ENCODE results near the gene NR2F6.
"Not testable (repeated sequence)": the region's sequence is repeated elsewhere in the genome, so short reads cannot be mapped to it uniquely, and the experiment has no call there.

NR2F6 gene

GRCh38 chr19:17279436-17279835 lies 33.7 kb upstream of the NR2F6 start:
- Histone ChIP-seq H3K4me3 (ENCODE audit: low read length) (no peak overlapping the region), H3K4me1 (ENCODE audit: control insufficient read depth, insufficient read depth, low read length) (no peaks in the 10 kb centered on the region), H3K27ac (ENCODE audit: low read depth, low read length) (no peak overlapping the region), H3K27me3 (ENCODE audit: control insufficient read depth, insufficient read depth, low read length) (peaks cover 9% of the 10 kb centered on the region), H3K9ac (ENCODE audit: low read length) (no peak overlapping the region), H3K36me3 (ENCODE audit: control insufficient read depth, insufficient read depth, low read length) (peaks cover 13% of the 10 kb centered on the region)

DNA sequence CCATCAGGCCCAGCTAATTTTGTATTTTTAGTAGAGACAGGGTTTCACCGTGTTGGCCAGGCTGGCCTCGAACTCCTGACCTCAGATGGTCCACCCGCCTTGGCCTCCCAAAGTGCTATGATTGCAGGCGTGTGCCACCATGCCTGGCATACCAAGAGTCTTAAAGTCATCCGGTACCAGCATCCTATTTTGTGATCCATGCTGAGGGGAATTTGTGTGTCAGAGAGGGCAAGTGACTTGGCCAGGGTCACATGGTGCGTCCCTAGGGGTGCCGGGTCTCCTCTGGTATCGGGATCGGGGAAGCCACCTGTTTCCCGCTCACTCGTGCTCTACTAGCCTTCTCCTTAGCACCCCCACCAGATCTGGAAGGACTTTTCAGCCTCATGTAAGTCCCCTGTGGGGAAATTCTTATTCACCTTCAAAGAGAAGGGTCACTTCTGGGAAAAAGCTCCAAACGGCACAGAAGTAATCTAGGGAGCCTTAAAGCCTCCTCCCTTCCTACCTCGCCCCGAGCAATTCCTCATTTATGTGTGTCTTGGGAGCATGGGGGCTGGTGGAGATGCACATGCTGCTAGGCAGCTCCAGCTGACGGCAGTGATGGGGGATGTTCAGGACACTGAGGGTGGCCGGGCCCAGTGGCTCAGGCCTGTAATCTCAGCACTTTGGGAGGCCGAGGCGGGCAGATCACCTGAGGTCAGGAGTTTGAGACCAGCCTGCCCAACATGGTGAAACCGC lies 29.9 kb upstream of the NR2F6 start:
- Histone ChIP-seq H3K4me1 (ENCODE audit: control insufficient read depth, insufficient read depth, low read length) (no peaks in the 10 kb centered on the region), H3K9ac (ENCODE audit: low read length) (no peak overlapping the region), H3K36me3 (ENCODE audit: control insufficient read depth, insufficient read depth, low read length) (peaks cover 32% of the 10 kb centered on the region), H3K27me3 (ENCODE audit: control insufficient read depth, insufficient read depth, low read length) (no peaks in the 10 kb centered on the region), H3K27ac (ENCODE audit: low read depth, low read length) (no peak overlapping the region), H3K4me3 (ENCODE audit: low read length) (no peak overlapping the region)

DNA sequence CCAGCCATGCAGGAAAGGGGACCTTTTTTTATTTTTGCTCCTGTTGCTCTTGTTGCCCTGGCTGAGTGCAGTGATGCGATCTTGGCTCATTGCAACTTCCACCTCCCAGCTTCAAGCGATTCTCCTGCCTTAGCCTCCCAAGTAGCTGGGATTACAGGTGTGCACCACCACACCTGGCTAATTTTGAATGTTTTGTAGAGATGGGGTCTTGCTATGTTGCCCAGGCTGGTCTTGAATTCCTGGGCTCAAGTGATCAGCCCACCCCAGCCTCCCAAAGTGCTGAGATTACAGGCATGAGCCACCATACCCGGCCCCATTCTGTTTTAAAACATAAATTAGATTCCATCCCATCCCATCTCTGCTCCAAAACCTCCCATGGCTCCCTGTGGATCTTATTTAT lies 29.2 kb upstream of the NR2F6 start:
- H3K9ac ChIP-seq (ENCODE audit: low read length); H3K4me3 ChIP-seq (ENCODE audit: low read length); H3K27me3 ChIP-seq (ENCODE audit: control insufficient read depth, insufficient read depth, low read length); H3K4me1 ChIP-seq (ENCODE audit: control insufficient read depth, insufficient read depth, low read length); H3K27ac ChIP-seq (ENCODE audit: low read depth, low read length): not testable (repeated sequence)
- H3K36me3 ChIP-seq (ENCODE audit: control insufficient read depth, insufficient read depth, low read length): peaks cover 34% of the 10 kb centered on the region

- Histone ChIP-seq H3K4me3 (ENCODE audit: low read length) (no peak overlapping the region), H3K9ac (ENCODE audit: low read length) (no peak overlapping the region), H3K36me3 (ENCODE audit: control insufficient read depth, insufficient read depth, low read length) (peaks cover 16% of the 10 kb centered on the region), H3K27me3 (ENCODE audit: control insufficient read depth, insufficient read depth, low read length) (no peaks in the 10 kb centered on the region), H3K4me1 (ENCODE audit: control insufficient read depth, insufficient read depth, low read length) (peaks cover 6% of the 10 kb centered on the region), H3K27ac (ENCODE audit: low read depth, low read length) (no peak overlapping the region)
These were observed 23.0 kb upstream of the NR2F6 start for GRCh38 chr19:17268754-17269153.

GRCh38 chr19:17266975-17267788 lies 21.5 kb upstream of the NR2F6 start, which contains the start of gene BABAM1:
Gene BABAM1 (plus strand): TSS chr19:17267443. CDS start chr19:17268807, 1,364 bp downstream.
- H3K27me3 ChIP-seq (ENCODE audit: control insufficient read depth, insufficient read depth, low read length): no peaks in the 10 kb centered on the region
- H3K27ac ChIP-seq (ENCODE audit: low read depth, low read length): peak within 1 kb of the TSS; percentile 79
- H3K4me1 ChIP-seq (ENCODE audit: control insufficient read depth, insufficient read depth, low read length): peaks cover 6% of the 10 kb centered on the region
- H3K9ac ChIP-seq (ENCODE audit: low read length): peak within 1 kb of the TSS; percentile 97
- H3K4me3 ChIP-seq (ENCODE audit: low read length): peak within 1 kb of the TSS; percentile 99
- H3K36me3 ChIP-seq (ENCODE audit: control insufficient read depth, insufficient read depth, low read length): peaks cover 11% of the 10 kb centered on the region

GRCh38 chr19:17266589-17266974 lies 20.9 kb upstream of the NR2F6 start:
- peak overlapping the region; percentile 44 for H3K4me3 ChIP-seq (ENCODE audit: low read length)

DNA sequence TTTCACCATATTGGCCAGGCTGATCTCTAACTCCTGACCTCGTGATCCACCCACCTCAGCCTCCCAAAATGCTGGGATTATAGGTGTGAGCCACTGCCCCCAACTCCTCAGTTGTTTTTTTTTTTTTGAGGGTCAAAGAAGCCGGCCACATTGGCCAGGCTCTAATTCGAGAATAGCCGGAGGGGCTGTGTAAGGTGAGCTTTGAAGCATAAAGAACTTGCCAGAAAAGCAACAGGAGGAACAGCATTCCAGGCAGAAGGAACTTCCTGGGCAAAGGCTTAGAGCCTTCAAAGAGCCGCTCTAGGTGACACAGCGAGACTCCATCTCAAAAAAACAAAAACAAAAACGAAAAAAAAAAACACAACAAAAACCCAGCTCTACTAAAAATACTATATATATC lies 20.3 kb upstream of the NR2F6 start:
- peaks cover 6% of the 10 kb centered on the region for H3K4me1 ChIP-seq (ENCODE audit: control insufficient read depth, insufficient read depth, low read length)
- no peak overlapping the region for H3K4me3 ChIP-seq (ENCODE audit: low read length)
- peaks cover 2% of the 10 kb centered on the region for H3K36me3 ChIP-seq (ENCODE audit: control insufficient read depth, insufficient read depth, low read length)
- no peak overlapping the region for H3K27ac ChIP-seq (ENCODE audit: low read depth, low read length)
- no peak overlapping the region for H3K9ac ChIP-seq (ENCODE audit: low read length)
- no peaks in the 10 kb centered on the region for H3K27me3 ChIP-seq (ENCODE audit: control insufficient read depth, insufficient read depth, low read length)

More at GRCh38 chr19:17266589-17266974, 20.9 kb upstream of the NR2F6 start:
- Histone ChIP-seq H3K27ac (ENCODE audit: low read depth, low read length) (peak overlapping the region; percentile 79), H3K4me1 (ENCODE audit: control insufficient read depth, insufficient read depth, low read length) (peaks cover 6% of the 10 kb centered on the region), H3K36me3 (ENCODE audit: control insufficient read depth, insufficient read depth, low read length) (peaks cover 8% of the 10 kb centered on the region), H3K27me3 (ENCODE audit: control insufficient read depth, insufficient read depth, low read length) (no peaks in the 10 kb centered on the region), H3K9ac (ENCODE audit: low read length) (no peak overlapping the region)

DNA sequence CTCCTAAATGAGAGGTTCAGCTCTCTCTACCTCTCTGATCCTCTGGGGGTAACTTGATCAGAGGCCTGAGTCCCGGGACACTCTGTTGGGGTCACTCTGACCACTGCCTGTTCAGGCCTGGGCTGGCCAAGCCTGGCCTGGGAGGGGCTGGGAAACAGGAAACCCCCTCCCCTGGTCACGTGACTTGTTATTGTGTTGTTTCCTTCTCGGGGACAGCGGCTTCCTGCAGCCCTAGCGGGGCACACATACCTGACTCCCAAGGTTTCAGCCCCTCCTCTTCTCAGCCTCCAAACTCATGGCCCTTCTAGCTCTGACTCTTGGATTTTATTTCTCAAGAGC lies 18.9 kb upstream of the NR2F6 start, which contains the start of gene USHBP1:
USHBP1 (minus strand) TSS at position 105 of the 339 bp plus-strand sequence. CDS start 446 bp downstream, outside the sequence.
- Histone ChIP-seq H3K9ac (ENCODE audit: low read length) (no peak within 1 kb of the TSS), H3K4me1 (ENCODE audit: control insufficient read depth, insufficient read depth, low read length) (peaks cover 6% of the 10 kb centered on the region), H3K4me3 (ENCODE audit: low read length) (peak within 1 kb of the TSS; percentile 10), H3K27me3 (ENCODE audit: control insufficient read depth, insufficient read depth, low read length) (no peaks in the 10 kb centered on the region), H3K36me3 (ENCODE audit: control insufficient read depth, insufficient read depth, low read length) (no peaks in the 10 kb centered on the region), H3K27ac (ENCODE audit: low read depth, low read length) (no peak within 1 kb of the TSS)

DNA sequence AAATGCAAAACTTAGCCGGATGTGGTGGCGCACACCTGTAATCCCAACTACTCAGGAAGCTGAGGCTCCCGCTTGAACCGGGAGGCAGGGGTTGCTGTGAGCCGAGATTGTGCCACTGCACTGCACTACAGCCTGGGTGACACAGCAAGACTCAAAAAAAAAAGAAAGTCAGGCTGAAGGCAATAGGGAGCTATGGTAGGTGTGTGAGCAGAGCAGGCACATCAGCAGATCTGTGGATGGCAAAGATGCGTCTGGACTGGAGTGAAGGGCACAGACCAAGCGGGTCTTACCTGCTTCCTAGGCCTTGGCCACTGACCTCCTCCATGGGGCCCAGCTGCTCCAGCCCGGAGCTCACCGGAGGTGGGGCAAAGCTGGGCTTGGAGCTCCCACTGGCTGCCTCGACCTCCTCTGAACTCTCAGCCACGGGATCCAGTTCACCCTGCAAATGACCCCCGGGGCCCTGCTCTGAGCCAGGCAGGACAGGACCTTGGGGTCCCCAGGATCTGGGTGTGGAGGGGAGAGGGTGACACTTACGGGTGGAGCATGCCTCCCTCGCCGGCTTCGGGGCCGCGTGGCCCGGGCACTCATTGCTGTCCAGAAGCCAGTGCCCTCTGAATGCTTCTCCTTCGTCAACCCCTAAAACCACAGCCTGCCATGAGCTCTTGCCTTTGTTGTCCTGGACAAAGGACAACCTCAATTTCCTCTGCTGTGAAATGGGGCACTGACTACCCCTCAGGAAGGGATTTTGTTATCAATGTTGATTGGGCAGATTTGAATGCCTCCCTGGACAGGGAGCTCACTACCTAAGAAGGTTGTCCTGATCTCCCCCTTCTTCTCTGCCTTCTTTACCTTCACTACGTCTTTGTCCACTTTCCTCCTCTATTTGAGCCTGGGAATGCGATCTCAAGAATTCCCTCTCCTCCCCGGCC lies 18.3 kb upstream of the NR2F6 start:
- peak overlapping the region; percentile 10 for H3K4me3 ChIP-seq (ENCODE audit: low read length)
- no peaks in the 10 kb centered on the region for H3K36me3 ChIP-seq (ENCODE audit: control insufficient read depth, insufficient read depth, low read length)
- H3K27me3 ChIP-seq (ENCODE audit: control insufficient read depth, insufficient read depth, low read length): no peaks in the 10 kb centered on the region
- no peak overlapping the region for H3K9ac ChIP-seq (ENCODE audit: low read length)
- no peak overlapping the region for H3K27ac ChIP-seq (ENCODE audit: low read depth, low read length)
- H3K4me1 ChIP-seq (ENCODE audit: control insufficient read depth, insufficient read depth, low read length): peaks cover 6% of the 10 kb centered on the region

GRCh38 chr19:17262557-17262956 lies 16.8 kb upstream of the NR2F6 start:
- H3K27ac ChIP-seq (ENCODE audit: low read depth, low read length): no peak overlapping the region
- no peak overlapping the region for H3K9ac ChIP-seq (ENCODE audit: low read length)
- H3K4me3 ChIP-seq (ENCODE audit: low read length): no peak overlapping the region
- no peaks in the 10 kb centered on the region for H3K27me3 ChIP-seq (ENCODE audit: control insufficient read depth, insufficient read depth, low read length)
- no peaks in the 10 kb centered on the region for H3K36me3 ChIP-seq (ENCODE audit: control insufficient read depth, insufficient read depth, low read length)
- peaks cover under 1% of the 10 kb centered on the region for H3K4me1 ChIP-seq (ENCODE audit: control insufficient read depth, insufficient read depth, low read length)

DNA sequence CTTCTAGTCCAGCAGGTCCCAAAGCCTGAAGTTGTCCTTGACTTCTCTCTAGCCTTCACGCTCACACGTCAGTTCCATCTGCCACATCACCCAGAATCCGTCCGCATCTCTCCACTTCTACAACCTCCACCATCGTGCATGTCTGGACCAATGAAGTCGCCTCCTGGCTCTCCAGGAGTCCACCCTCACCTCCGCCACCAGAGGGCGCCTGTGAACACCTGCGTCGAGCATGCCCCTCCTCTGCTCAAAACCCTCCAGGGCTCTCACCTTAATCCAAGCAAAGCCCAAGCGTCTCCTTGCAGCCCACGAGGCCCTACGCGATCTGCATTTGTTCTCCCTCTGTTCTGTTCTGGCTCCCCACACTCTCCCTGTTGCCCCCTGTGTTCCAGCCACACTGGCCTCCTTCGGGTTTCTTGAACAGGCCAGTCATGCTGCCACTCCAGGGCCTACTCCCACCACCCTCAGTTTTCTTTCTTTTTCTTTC lies 15.2 kb upstream of the NR2F6 start:
- H3K27ac ChIP-seq (ENCODE audit: low read depth, low read length): no peak overlapping the region
- H3K27me3 ChIP-seq (ENCODE audit: control insufficient read depth, insufficient read depth, low read length): no peaks in the 10 kb centered on the region
- no peak overlapping the region for H3K9ac ChIP-seq (ENCODE audit: low read length)
- H3K4me1 ChIP-seq (ENCODE audit: control insufficient read depth, insufficient read depth, low read length): no peaks in the 10 kb centered on the region
- H3K4me3 ChIP-seq (ENCODE audit: low read length): no peak overlapping the region
- no peaks in the 10 kb centered on the region for H3K36me3 ChIP-seq (ENCODE audit: control insufficient read depth, insufficient read depth, low read length)

GRCh38 chr19:17259934-17260333 lies 14.2 kb upstream of the NR2F6 start:
- Histone ChIP-seq H3K27ac (ENCODE audit: low read depth, low read length) (no peak overlapping the region), H3K4me1 (ENCODE audit: control insufficient read depth, insufficient read depth, low read length) (no peaks in the 10 kb centered on the region), H3K9ac (ENCODE audit: low read length) (no peak overlapping the region), H3K36me3 (ENCODE audit: control insufficient read depth, insufficient read depth, low read length) (no peaks in the 10 kb centered on the region), H3K4me3 (ENCODE audit: low read length) (no peak overlapping the region), H3K27me3 (ENCODE audit: control insufficient read depth, insufficient read depth, low read length) (no peaks in the 10 kb centered on the region)

Data from rectal smooth muscle tissue (tissue), 1 donor.